ENCODE results near the gene FAM222B.

DNA sequence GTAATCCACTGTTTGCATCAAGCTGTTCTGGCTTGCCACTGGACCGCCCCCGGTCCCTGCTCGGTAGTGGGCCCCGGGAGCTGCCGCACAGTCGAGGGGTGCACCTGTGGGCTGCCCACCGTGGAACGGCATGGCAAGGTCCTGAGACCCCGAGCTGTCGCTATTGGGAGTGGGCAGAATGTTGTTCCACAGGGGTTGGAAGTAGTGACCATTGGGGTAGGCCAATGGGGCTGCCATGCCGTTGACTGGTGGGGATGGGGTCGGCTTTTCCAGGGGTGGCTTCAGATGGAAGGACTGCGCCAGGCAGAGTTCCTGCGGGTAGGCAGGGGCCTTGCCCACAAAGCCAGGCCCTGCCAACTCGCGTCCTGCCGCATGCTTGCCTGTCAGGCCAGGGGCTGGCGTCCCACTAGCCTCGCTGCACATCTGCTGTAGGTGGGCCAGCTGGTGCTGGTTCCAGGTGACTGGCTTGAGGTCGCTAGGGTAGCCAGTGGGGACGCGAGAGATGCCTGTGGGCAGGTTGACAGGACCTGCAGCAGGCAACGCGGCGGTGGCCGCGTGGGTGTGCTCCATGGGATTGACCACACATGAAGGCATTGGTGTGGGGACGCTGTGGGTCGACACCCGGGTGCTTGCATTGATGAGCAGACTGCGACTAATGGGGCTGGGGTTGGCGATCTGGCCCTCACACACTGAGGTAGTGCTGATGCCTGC lies 84.0 kb downstream of the FAM222B start:
- TF ChIP-seq, protein P1, sequence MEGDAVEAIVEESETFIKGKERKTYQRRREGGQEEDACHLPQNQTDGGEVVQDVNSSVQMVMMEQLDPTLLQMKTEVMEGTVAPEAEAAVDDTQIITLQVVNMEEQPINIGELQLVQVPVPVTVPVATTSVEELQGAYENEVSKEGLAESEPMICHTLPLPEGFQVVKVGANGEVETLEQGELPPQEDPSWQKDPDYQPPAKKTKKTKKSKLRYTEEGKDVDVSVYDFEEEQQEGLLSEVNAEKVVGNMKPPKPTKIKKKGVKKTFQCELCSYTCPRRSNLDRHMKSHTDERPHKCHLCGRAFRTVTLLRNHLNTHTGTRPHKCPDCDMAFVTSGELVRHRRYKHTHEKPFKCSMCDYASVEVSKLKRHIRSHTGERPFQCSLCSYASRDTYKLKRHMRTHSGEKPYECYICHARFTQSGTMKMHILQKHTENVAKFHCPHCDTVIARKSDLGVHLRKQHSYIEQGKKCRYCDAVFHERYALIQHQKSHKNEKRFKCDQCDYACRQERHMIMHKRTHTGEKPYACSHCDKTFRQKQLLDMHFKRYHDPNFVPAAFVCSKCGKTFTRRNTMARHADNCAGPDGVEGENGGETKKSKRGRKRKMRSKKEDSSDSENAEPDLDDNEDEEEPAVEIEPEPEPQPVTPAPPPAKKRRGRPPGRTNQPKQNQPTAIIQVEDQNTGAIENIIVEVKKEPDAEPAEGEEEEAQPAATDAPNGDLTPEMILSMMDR (IDR thresholded peaks at IDR 0.05; ENCODE audit: low read depth, low read length, poor library complexity, severe bottlenecking): no peak
- no peak for TF ChIP-seq EZH2phosphoT487 (IDR thresholded peaks at IDR 0.05; ENCODE audit: borderline replicate concordance, low read length)

All from DOHH2 (cell line).